Stomach smooth muscle (tissue), 2 donors: ENCODE measurements around the gene GLYR1.

Source experiments
- H3K27ac ChIP-seq: one replicate; pipeline ENCODE4 v1.7.0; 2013; ENCODE audit warnings: mild to moderate bottlenecking, low read length, inconsistent platforms
- H3K27me3 ChIP-seq, 2 donors: one replicate each; pipeline ENCODE4 v1.7.0; 2013; ENCODE audit warnings: low read length in 2 of 2; ENCODE audit not compliant: insufficient read depth in 2 of 2, control insufficient read depth in 1 of 2
- H3K36me3 ChIP-seq, 2 donors: one replicate each; pipeline ENCODE4 v1.7.0; 2013; ENCODE audit warnings: low read length in 2 of 2; ENCODE audit not compliant: control insufficient read depth in 2 of 2, insufficient read depth in 2 of 2
- H3K4me1 ChIP-seq: one replicate; pipeline ENCODE4 v1.7.0; 2013; ENCODE audit warnings: low read length; ENCODE audit not compliant: control insufficient read depth, insufficient read depth
- H3K4me3 ChIP-seq, 2 donors: one replicate each; pipeline ENCODE4 v1.7.0; 2013; ENCODE audit warnings: low read length in 2 of 2
- H3K9ac ChIP-seq, 2 donors: one replicate each; pipeline ENCODE4 v1.7.0; 2013; ENCODE audit warnings: low read length in 2 of 2, mild to moderate bottlenecking in 1 of 2
- H3K9me3 ChIP-seq, 2 donors: one replicate each; pipeline ENCODE4 v1.7.0; 2013; ENCODE audit warnings: low read length in 2 of 2; ENCODE audit not compliant: control insufficient read depth in 2 of 2
- donor health status: healthy.
- donor health status: Pancreatic carcinoma.

The GLYR1 gene

DNA sequence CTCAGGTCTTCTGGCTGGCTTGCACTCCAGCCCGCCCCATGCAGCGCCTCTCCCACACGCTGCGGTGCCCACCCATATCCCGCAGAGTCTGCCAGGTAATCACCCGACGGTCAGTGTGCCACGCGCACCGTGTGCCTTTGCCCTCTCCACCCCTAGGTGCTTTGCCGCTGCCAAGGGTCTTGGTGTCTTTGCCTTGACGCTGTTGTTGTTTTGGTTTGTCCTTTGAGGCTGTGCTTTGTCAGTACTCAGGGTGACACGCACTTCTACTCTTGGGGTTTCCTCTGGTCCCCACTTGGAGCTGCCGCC is 30.2 kb upstream of the GLYR1 start:
- H3K27me3 ChIP-seq: no peaks in the 10 kb centered on the region
- no peak overlapping the region for H3K9ac ChIP-seq
- no peak overlapping the region for H3K4me3 ChIP-seq
- peaks cover 73 to 74% of the 10 kb centered on the region in 2 donors for H3K36me3 ChIP-seq
- H3K4me1 ChIP-seq: peaks cover 8% of the 10 kb centered on the region
- no peak overlapping the region for H3K27ac ChIP-seq
- H3K9me3 ChIP-seq: no peaks in the 10 kb centered on the region

DNA sequence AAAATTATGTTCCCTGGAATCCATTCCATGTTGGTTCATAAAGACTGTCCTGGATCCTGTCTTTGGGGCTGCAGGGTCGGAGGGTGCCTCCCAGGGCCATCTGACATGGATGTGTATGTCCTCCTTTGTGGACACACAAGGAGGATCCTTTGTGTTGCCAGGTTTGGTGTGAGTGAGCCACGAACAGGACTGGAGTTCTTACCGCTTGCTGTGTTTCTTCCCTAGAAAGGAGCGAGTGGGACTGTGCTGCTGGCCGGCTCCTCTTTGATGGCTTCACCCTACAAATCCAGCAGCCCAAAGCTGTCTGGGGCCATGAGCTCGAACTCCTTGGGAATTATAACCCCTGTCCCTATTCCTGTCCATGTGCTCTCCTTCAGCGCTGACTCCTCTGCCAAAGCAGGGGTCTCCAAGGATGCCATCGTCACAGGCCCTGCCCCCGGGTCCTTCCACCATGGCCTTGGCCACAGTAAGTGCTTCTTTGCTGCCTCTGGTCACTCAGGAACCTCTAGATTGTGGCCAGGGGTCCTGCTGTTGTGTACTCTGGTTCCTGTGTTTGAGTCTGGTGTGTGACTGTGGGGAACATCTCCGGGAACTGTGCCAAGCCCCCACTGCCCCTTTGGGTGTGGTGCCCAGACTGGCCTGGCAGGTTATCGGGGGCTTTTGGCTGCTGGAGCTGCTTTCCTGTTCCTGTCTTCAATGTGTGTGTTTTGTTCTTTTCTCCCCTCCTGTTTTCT is 29.7 kb upstream of the GLYR1 start:
- no peak overlapping the region for H3K4me3 ChIP-seq
- H3K27ac ChIP-seq: no peak overlapping the region
- H3K27me3 ChIP-seq: no peaks in the 10 kb centered on the region
- peaks cover 73 to 78% of the 10 kb centered on the region in 2 donors for H3K36me3 ChIP-seq
- H3K9ac ChIP-seq: no peak overlapping the region
- no peaks in the 10 kb centered on the region for H3K9me3 ChIP-seq
- peaks cover 3% of the 10 kb centered on the region for H3K4me1 ChIP-seq

DNA sequence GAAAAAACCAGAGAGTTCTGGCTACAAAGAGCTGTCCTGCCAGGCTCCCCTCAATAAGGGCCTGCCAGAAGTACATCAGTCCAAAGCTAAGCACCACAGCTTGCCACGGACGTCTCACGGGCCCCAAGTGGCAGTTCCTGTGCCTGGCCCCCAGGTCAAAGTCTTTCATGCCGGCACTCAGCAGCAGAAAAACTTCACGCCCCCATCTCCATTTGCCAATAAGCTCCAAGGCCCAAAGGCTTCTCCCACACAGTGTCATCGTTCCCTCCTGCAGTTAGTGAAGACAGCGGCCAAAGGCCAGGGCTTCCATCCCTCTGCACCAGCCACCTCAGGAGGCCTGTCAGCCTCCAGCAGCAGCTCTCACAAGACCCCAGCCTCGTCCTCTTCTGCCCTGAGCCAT is 27.6 kb upstream of the GLYR1 start:
- Histone ChIP-seq H3K27ac (no peak overlapping the region), H3K36me3 (peaks cover 66 to 73% of the 10 kb centered on the region in 2 donors)

DNA sequence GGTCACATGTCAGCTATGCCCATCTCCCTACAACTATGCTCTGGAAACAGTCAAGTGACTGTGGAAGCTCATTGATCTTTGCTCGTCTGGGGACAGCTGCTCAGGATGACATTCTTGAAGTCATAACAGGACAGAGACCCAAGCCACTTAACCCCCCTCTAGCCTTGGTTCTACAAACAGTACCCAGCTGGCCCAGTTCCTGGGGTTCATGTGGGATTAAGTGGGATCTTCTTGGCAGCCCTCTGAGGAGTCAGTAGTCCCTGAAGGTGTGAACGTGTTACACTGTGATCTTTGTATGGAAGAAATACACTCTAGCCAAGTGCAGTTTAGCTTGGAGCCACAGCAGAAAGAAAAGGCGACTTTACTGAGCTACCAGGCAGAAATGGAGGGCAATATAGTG is 26.0 kb upstream of the GLYR1 start:
- Histone ChIP-seq H3K27me3 (no peaks in the 10 kb centered on the region), H3K27ac (no peak overlapping the region)

More for the DNA sequence above, 27.6 kb upstream of the GLYR1 start:
- peaks cover 2% of the 10 kb centered on the region for H3K4me1 ChIP-seq
- no peak overlapping the region for H3K4me3 ChIP-seq
- no peaks in the 10 kb centered on the region for H3K27me3 ChIP-seq
- no peaks in the 10 kb centered on the region for H3K9me3 ChIP-seq
- H3K9ac ChIP-seq: no peak overlapping the region

DNA sequence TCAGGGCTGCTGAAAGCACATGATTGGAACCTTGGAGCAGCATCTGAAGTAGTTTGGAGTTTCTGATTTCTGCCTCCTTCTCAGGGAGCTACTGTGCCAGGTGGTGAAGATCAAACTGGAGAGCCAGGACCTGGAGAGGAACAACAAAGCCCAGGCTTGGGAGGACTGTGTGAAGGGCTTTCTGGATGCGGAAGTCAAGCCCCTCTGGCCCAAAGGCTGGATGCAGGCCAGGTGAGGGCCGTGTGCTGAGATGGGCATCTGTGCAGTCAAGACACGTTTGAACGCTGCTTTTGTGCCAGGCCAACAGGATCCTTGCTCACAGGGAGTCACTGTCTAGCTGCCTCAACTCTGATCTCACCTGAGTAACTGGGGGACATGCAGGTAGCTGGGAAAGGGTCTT is 24.0 kb upstream of the GLYR1 start:
- Histone ChIP-seq H3K4me3 (no peak overlapping the region), H3K27ac (peak overlapping the region; percentile 18), H3K27me3 (no peaks in the 10 kb centered on the region), H3K9me3 (no peaks in the 10 kb centered on the region), H3K9ac (no peak overlapping the region), H3K4me1 (peaks cover 2% of the 10 kb centered on the region), H3K36me3 (peaks cover 37 to 59% of the 10 kb centered on the region in 2 donors)

More for the DNA sequence above, 26.0 kb upstream of the GLYR1 start:
- Histone ChIP-seq H3K9me3 (no peaks in the 10 kb centered on the region), H3K4me1 (peaks cover 2% of the 10 kb centered on the region), H3K36me3 (peaks cover 52 to 73% of the 10 kb centered on the region in 2 donors), H3K9ac (no peak overlapping the region), H3K4me3 (no peak overlapping the region)

DNA sequence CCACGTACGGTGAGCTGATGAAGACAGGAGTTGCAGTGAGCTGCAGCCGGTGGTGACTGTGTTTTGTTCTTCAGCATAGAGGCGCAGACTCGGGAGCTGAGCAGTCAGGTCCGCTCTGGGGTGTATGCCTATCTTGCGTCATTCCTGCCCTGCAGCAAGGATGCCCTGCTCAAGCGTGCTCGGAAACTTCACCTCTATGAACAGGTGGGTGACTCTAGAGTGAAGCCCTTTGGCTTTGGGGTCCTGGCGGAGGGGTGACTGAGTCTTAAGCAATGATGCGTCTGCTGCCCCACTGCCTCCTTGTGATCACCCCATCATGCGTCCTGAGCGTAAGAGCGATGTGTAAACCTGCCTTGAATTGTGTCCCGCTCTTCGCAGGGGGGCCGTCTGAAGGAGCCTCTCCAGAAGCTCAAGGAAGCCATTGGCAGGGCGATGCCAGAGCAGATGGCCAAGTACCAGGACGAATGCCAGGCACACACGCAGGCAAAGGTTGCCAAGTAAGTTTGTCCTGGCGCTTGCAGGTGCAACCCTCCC is 23.1 kb upstream of the GLYR1 start:
- H3K9ac ChIP-seq: no peak overlapping the region

DNA sequence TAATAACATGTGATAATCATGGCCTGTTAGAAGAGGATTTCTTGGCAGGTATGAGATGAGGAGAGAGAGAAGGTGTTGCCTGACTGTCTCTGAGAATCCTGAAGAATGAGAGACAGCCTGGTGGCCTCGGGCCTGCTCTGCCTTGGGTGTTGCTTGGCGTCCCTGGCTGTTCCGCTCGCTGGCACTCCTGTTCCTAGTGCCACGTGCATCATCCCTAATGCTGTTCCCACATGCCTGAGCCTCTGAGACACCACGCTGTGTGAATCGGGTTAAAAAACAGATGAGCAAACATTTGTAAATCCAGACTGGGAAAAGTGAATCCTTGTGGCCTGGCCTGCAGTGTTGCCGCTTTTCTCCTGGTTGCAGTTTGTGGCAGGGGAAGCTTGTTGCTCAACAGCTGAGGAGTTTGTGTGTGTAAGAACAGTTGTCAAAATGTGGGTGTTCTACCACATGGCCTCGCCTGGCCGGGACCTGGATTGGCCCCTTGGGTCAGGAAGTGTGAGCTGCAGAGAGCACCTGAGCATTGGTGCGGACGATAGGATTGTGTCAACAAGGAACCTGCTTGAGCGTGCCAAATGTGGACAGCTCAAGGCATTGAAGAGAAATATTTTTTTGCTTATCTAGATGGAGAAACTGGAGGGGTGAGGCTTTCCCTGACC is 22.2 kb upstream of the GLYR1 start:
- Histone ChIP-seq H3K9ac (no peak overlapping the region), H3K27ac (no peak overlapping the region), H3K36me3 (peaks cover 24 to 46% of the 10 kb centered on the region in 2 donors), H3K9me3 (no peaks in the 10 kb centered on the region), H3K4me1 (peaks cover 2% of the 10 kb centered on the region), H3K27me3 (no peaks in the 10 kb centered on the region), H3K4me3 (no peak overlapping the region)

More for the DNA sequence above, 23.1 kb upstream of the GLYR1 start:
- no peak overlapping the region for H3K4me3 ChIP-seq
- peaks cover 2% of the 10 kb centered on the region for H3K4me1 ChIP-seq
- H3K27me3 ChIP-seq: no peaks in the 10 kb centered on the region
- H3K36me3 ChIP-seq: peaks cover 30 to 54% of the 10 kb centered on the region in 2 donors
- H3K9me3 ChIP-seq: no peaks in the 10 kb centered on the region
- no peak overlapping the region for H3K27ac ChIP-seq

DNA sequence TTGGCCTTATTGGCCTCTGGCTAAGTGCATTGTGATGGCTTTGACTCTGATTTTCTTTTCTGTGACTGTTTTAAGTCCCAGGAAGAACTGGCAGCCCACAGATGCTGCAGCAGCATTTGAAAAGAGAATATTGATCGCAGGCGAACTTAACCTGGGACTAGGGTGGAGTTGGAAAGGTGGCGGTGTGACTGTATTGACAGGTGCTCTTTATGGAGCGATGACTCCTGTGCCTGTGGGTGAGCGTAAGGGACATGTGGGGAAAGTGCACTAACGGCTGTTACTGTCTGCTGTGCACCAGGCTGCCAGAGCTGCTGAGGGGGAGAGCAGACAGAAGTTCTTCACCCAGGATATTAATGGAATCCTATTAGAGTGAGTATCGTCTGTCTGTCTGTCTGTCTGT is 21.4 kb upstream of the GLYR1 start:
- peaks cover 20 to 42% of the 10 kb centered on the region in 2 donors for H3K36me3 ChIP-seq
- peaks cover 2% of the 10 kb centered on the region for H3K4me1 ChIP-seq
- H3K9me3 ChIP-seq: no peaks in the 10 kb centered on the region
- no peak overlapping the region for H3K4me3 ChIP-seq
- H3K27ac ChIP-seq: no peak overlapping the region
- no peaks in the 10 kb centered on the region for H3K27me3 ChIP-seq
- H3K9ac ChIP-seq: no peak overlapping the region

DNA sequence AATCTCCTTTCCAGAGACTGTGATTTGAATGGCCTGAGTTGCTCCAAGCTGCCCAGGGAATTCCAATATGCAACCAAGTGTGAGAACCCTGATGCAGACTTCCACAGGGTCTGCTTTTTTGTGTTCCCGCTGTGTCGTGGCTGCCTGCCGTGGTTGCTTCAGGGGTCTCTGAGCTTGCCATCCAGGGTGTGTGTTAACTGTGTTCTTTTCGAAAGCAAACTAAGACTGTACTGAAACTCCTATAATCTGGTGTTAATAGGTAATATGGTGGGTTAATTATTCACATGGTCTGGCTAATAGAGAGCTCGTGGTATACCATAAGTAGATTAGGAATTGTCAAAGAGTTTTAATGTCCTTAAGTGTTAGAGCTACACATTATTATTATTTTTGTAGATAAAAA is 20.9 kb upstream of the GLYR1 start:
- no peak overlapping the region for H3K4me3 ChIP-seq
- peaks cover 19 to 39% of the 10 kb centered on the region in 2 donors for H3K36me3 ChIP-seq
- no peak overlapping the region for H3K9ac ChIP-seq
- no peak overlapping the region for H3K27ac ChIP-seq
- H3K4me1 ChIP-seq: peaks cover 2% of the 10 kb centered on the region
- no peaks in the 10 kb centered on the region for H3K27me3 ChIP-seq
- H3K9me3 ChIP-seq: no peaks in the 10 kb centered on the region

DNA sequence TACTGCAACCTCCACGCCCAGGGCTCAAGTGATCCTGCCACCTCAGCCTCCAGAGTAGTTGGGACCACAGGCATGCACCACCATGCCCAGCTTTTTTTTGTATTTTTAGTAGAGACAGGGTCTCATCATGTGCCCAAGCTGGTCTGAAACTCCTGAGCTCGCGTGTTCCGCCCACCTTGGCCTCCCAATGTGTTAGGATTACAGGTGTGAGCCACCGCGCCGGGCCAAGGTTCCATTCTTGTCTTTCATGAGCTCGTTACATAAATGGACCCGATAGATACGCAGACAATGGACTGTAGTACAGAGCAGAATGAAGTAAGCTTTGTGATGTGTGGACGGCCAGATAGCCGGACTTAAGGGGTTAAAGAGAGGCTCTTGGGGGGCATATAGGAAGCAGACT is 19.5 kb upstream of the GLYR1 start:
- peaks cover 19 to 38% of the 10 kb centered on the region in 2 donors for H3K36me3 ChIP-seq

More for the DNA sequence above, 19.5 kb upstream of the GLYR1 start:
- Histone ChIP-seq H3K4me1 (peaks cover 2% of the 10 kb centered on the region), H3K27me3 (no peaks in the 10 kb centered on the region), H3K9ac (no peak overlapping the region), H3K27ac (no peak overlapping the region), H3K4me3 (no peak overlapping the region), H3K9me3 (no peaks in the 10 kb centered on the region)
